NCI-H2081 treated with DMSO at 0.1 percent for 48 hours (cell line): ENCODE data around the gene SDK2.

Experiments used
- DNase-seq: peaks from one replicate; lab custom pipeline; 2025; lab: John Stamatoyannopoulos, UW

SDK2 gene

GRCh38 chr17:73360961-73361761 is 283.1 kb downstream of the SDK2 start:
- DNase-seq = no peak

- no peak for DNase-seq
Measured at GRCh38 chr17:73359987-73360410, 284.2 kb downstream of the SDK2 start.

- no peak for DNase-seq
Measured at GRCh38 chr17:73359352-73359751, 284.9 kb downstream of the SDK2 start.

- no peak for DNase-seq
Measured at GRCh38 chr17:73358668-73359067, 285.6 kb downstream of the SDK2 start.

GRCh38 chr17:73357981-73358380 is 286.3 kb downstream of the SDK2 start:
- no peak for DNase-seq

GRCh38 chr17:73357318-73357717 is 286.9 kb downstream of the SDK2 start:
- no peak for DNase-seq

- DNase-seq = no peak
Measured at GRCh38 chr17:73356561-73357170, 287.6 kb downstream of the SDK2 start.

GRCh38 chr17:73354423-73355284 is 289.6 kb downstream of the SDK2 start:
- no peak for DNase-seq

- DNase-seq = no peak
Measured at GRCh38 chr17:73352261-73352660, 292.0 kb downstream of the SDK2 start.

- DNase-seq = no peak
Measured at GRCh38 chr17:73351764-73352163, 292.5 kb downstream of the SDK2 start.

GRCh38 chr17:73350864-73351263 is 293.4 kb downstream of the SDK2 start:
- no peak for DNase-seq

GRCh38 chr17:73349647-73350046 is 294.6 kb downstream of the SDK2 start:
- DNase-seq = no peak

GRCh38 chr17:73349138-73349537 is 295.1 kb downstream of the SDK2 start:
- DNase-seq = no peak

GRCh38 chr17:73348829-73349095 is 295.5 kb downstream of the SDK2 start:
- DNase-seq = no peak

- no peak for DNase-seq
Measured at GRCh38 chr17:73348018-73348828, 296.0 kb downstream of the SDK2 start.

GRCh38 chr17:73347351-73347750 is 296.9 kb downstream of the SDK2 start:
- no peak for DNase-seq

GRCh38 chr17:73346501-73347162 is 297.6 kb downstream of the SDK2 start:
- no peak for DNase-seq

- no peak for DNase-seq
Measured at GRCh38 chr17:73343739-73344454, 300.3 kb downstream of the SDK2 start.

- no peak for DNase-seq
Measured at GRCh38 chr17:73343168-73343634, 301.0 kb downstream of the SDK2 start.

- no peak for DNase-seq
Measured at GRCh38 chr17:73342541-73343167, 301.6 kb downstream of the SDK2 start.
